Measurements from ENCODE around the gene CDK4. TPM values are rescaled to one million over a fixed set of nuclear protein-coding genes. Genes with fewer than 3 reads are reported as not detected.

CDK4 gene
- total and polyA plus RNA-seq, 4 donors = 69.7 to 115 (median 89.9) TPM

DNA sequence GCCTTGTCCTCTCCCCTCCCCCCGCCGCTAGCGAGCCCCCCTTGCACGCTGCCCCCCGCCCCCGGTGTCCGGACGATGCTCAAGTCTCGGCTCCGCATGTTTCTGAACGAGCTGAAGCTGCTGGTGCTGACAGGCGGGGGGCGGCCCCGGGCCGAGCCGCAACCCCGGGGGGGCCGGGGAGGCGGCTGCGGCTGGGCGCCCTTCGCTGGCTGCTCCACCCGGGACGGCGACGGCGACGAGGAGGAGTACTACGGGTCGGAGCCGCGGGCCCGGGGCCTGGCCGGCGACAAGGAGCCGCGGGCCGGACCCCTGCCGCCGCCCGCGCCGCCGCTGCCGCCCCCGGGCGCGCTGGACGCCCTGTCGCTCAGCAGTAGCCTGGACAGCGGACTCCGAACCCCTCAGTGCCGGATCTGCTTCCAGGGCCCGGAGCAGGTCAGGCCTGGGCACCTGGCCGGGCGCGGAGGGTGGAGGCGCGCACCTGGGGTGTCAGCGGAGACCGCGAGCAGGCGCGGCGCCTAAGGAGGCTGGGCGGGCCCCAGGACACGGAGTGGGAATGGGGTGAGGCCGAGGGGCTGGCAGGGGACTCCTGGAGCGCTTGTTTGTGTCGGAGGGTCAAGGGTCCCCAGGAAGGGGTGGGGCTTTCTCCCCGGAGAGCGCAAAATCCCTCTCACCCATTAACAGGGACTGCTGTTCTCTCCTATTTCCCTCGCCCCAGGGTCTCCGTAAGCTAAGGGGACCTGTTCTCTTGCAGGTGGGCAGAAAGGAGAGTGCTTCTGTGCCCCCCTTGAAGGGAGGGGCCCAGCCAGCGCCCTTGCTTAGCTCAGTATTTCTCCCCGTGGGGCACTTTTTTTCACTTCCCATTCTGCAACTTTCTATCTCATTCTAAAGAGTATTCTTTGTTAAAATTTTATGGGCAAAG lies 3.6 kb upstream of the CDK4 start:
- no peak for ATAC-seq (ENCODE audit: insufficient read depth, low FRiP score)
- TF ChIP-seq, protein P1, sequence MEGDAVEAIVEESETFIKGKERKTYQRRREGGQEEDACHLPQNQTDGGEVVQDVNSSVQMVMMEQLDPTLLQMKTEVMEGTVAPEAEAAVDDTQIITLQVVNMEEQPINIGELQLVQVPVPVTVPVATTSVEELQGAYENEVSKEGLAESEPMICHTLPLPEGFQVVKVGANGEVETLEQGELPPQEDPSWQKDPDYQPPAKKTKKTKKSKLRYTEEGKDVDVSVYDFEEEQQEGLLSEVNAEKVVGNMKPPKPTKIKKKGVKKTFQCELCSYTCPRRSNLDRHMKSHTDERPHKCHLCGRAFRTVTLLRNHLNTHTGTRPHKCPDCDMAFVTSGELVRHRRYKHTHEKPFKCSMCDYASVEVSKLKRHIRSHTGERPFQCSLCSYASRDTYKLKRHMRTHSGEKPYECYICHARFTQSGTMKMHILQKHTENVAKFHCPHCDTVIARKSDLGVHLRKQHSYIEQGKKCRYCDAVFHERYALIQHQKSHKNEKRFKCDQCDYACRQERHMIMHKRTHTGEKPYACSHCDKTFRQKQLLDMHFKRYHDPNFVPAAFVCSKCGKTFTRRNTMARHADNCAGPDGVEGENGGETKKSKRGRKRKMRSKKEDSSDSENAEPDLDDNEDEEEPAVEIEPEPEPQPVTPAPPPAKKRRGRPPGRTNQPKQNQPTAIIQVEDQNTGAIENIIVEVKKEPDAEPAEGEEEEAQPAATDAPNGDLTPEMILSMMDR (IDR thresholded peaks at IDR 0.05; ENCODE audit: control extremely low read depth, extremely low read depth) = no peak
- WGBS, 2 donors = 1% methylated on average over 41 to 76 of the region's 76 CpGs
- H3K4me3 ChIP-seq = peak overlapping the region; percentile 71
- no peaks in the 10 kb centered on the region for H3K27me3 ChIP-seq (ENCODE audit: control insufficient read depth in 3 of 3, insufficient read depth in 3 of 3, low read length in 2 of 3)
- peak overlapping the region in 1 of 2 donors; percentile 74 for H3K27ac ChIP-seq (ENCODE audit: low read depth in 1 of 2, low read length in 1 of 2)
- peak overlapping the region; percentile 18 to 19 for H3K9ac ChIP-seq (ENCODE audit: insufficient read depth in 1 of 2, low read length in 2 of 2)
- peak in 1 of 3 donors; percentile 46 for DNase-seq
- H3K36me3 ChIP-seq (ENCODE audit: control insufficient read depth in 4 of 4, insufficient read depth in 4 of 4, low read length in 4 of 4) = peaks cover 0 to 12% (median 5%) of the 10 kb centered on the region in 4 donors
- H3K4me1 ChIP-seq (ENCODE audit: control insufficient read depth in 5 of 5, insufficient read depth in 5 of 5, low read length in 5 of 5) = peaks cover 5 to 39% (median 15%) of the 10 kb centered on the region in 5 donors
- H3K9me3 ChIP-seq (ENCODE audit: control insufficient read depth in 4 of 4, insufficient read depth in 3 of 4, low read length in 3 of 4) = peaks cover 0 to 5% (median 0%) of the 10 kb centered on the region in 4 donors

DNA sequence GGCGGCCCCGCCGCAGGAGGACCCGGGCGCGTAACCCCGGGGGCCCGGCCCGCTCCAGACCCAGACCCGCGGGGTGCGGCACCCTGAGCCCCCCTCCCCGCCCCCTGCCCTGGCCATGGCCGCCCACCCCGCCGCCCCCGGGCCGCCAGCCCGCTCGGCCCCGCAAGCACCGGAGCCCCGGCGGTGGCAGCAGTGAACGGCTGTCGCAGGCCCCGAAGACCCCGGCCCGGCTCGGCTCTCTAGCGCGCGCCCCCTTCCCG lies 3.0 kb upstream of the CDK4 start:
- H3K4me1 ChIP-seq (ENCODE audit: control insufficient read depth in 5 of 5, insufficient read depth in 5 of 5, low read length in 5 of 5) = peaks cover 5 to 42% (median 16%) of the 10 kb centered on the region in 5 donors
- peak overlapping the region in 1 of 2 donors; percentile 73 for H3K27ac ChIP-seq (ENCODE audit: low read depth in 1 of 2, low read length in 1 of 2)

DNA sequence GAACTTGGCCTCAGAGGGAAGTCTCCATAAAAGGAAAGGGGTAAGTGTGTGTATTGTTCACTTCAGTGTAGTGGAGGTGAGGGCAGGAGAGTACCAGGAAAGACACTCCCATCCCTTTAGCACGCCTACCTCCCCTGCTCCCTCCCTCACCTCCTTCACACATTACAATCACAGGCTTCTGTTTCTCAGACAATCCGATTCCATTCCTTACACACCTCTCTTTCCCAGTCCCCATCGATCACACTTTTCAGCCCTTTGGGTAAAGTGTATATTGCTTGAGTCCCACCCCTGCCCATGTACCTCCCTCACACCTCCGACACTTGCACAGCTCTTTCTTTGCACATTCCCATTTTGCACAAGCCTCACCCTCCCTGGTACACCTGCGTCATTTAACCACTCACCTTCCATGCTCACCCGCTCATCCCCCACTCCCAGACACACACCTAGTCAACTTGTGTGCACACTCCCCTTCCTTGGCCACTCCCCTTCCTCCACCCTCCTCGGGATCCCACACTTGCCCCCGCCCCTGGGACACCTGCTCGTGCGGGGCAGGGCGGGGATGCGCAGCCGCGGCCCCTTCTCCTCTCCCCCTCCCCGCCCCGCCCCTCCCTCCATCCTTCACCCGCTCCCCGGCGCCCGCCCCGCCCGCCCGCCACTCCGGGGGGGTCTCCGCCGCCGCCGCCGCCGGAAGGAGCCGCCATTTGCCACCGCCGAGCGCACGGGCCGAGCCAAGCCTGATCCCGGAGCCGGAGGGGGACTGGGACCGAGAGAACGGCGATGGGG lies 2.5 kb upstream of the CDK4 start, which contains the start of gene MARCHF9:
TSS of gene MARCHF9 (plus strand) at position 693 of the 783 bp plus-strand sequence. CDS start 426 bp downstream, outside the sequence.
- peaks cover 0 to 19% (median 11%) of the 10 kb centered on the region in 4 donors for H3K36me3 ChIP-seq (ENCODE audit: control insufficient read depth in 4 of 4, insufficient read depth in 4 of 4, low read length in 4 of 4)
- H3K27ac ChIP-seq (ENCODE audit: low read depth in 1 of 2, low read length in 1 of 2) = peak within 1 kb of the TSS in 1 of 2 donors; percentile 74
- H3K9ac ChIP-seq (ENCODE audit: insufficient read depth in 1 of 2, low read length in 2 of 2) = peak within 1 kb of the TSS; percentile 18 to 47
- WGBS, 2 donors = 1 to 3% methylated on average over 14 to 41 of the region's 41 CpGs
- peaks cover 0 to 5% (median 0%) of the 10 kb centered on the region in 4 donors for H3K9me3 ChIP-seq (ENCODE audit: control insufficient read depth in 4 of 4, insufficient read depth in 3 of 4, low read length in 3 of 4)
- peaks cover 5 to 42% (median 16%) of the 10 kb centered on the region in 5 donors for H3K4me1 ChIP-seq (ENCODE audit: control insufficient read depth in 5 of 5, insufficient read depth in 5 of 5, low read length in 5 of 5)
- TF ChIP-seq, protein P1 (IDR thresholded peaks at IDR 0.05; ENCODE audit: control extremely low read depth, extremely low read depth) = no peak
- H3K4me3 ChIP-seq = peak within 1 kb of the TSS; percentile 71
- H3K27me3 ChIP-seq (ENCODE audit: control insufficient read depth in 3 of 3, insufficient read depth in 3 of 3, low read length in 2 of 3) = no peaks in the 10 kb centered on the region
- peak in 2 of 3 donors; percentile 64 to 78 for DNase-seq
- no peak for ATAC-seq (ENCODE audit: insufficient read depth, low FRiP score)

More for the DNA sequence above, 3.0 kb upstream of the CDK4 start:
- 0% methylated on average over 3 to 34 of the region's 34 CpGs for WGBS, 2 donors
- TF ChIP-seq, protein P1 (IDR thresholded peaks at IDR 0.05; ENCODE audit: control extremely low read depth, extremely low read depth) = no peak
- ATAC-seq (ENCODE audit: insufficient read depth, low FRiP score) (no peak), DNase-seq (no peak)
- H3K36me3 ChIP-seq (ENCODE audit: control insufficient read depth in 4 of 4, insufficient read depth in 4 of 4, low read length in 4 of 4) = peaks cover 0 to 16% (median 11%) of the 10 kb centered on the region in 4 donors
- no peak overlapping the region for H3K9ac ChIP-seq (ENCODE audit: insufficient read depth in 1 of 2, low read length in 2 of 2)
- H3K27me3 ChIP-seq (ENCODE audit: control insufficient read depth in 3 of 3, insufficient read depth in 3 of 3, low read length in 2 of 3) = no peaks in the 10 kb centered on the region
- H3K9me3 ChIP-seq (ENCODE audit: control insufficient read depth in 4 of 4, insufficient read depth in 3 of 4, low read length in 3 of 4) = peaks cover 0 to 5% (median 0%) of the 10 kb centered on the region in 4 donors
- peak overlapping the region; percentile 71 for H3K4me3 ChIP-seq
